GM12878 (cell line): ENCODE measurements around the gene SPIRE1. TPM values are rescaled to one million over a fixed set of nuclear protein-coding genes. Genes with fewer than 3 reads are reported as not detected.
A peak's percentile ranks its signal among the peaks of the same experiment; 100 is the strongest.

ENCODE experiments used
- ATAC-seq: fragments of 200-7000 bp; cut with Tn5 transposase; 3 replicates; pipeline ENCODE4 v1.9.1; 2020; ENCODE audit warnings: mild to moderate bottlenecking, moderate library complexity
- BruUV-seq: library from RNA; stranded (reverse); fragments of 400-500 nt; replicated peaks from 2 replicates; lab custom pipeline; 2021; lab: Mats Ljungman, UMichigan
- CTCF ChIA-PET: fragments of 300-600 bp; sonication (Branson Sonifier 250); formaldehyde crosslinking; extraction: SDS; loops from one replicate; lab custom pipeline; 2021; ENCODE audit warnings: inconsistent platforms; lab: Yijun Ruan, JAX
- POLR2A ChIA-PET: fragments of 350-600 bp; formaldehyde crosslinking; extraction: SDS; loops from one replicate; lab custom pipeline; 2021; ENCODE audit warnings: inconsistent platforms; lab: Charles Lee
- RAD21 ChIA-PET: fragments of 300-600 bp; sonication (Branson Sonifier 250); formaldehyde crosslinking; loops from one replicate; lab custom pipeline; 2023; ENCODE audit warnings: antibody characterized with exemption; ENCODE audit not compliant: unreplicated experiment; lab: Charles Lee
- SMC1A ChIA-PET: fragments of 300-600 bp; sonication (Branson Sonifier 250); formaldehyde crosslinking; loops from one replicate; lab custom pipeline; 2023; ENCODE audit not compliant: unreplicated experiment, uncharacterized antibody; lab: Charles Lee
- DNase-seq: peaks from one replicate; pipeline ENCODE4 v3.0.0-alpha.2; 2011; ENCODE audit warnings: low read depth, low spot score
- FAIRE-seq: peaks from 3 replicates; lab custom pipeline; 2011; peaks lifted over from hg19 to GRCh38; lab: Jason Lieb, UNC
- H2AFZ ChIP-seq: 2 replicates; pipeline ENCODE4 v1.6.0; 2011; ENCODE audit warnings: low read depth, low read length, control low read depth; ENCODE audit not compliant: control insufficient read depth
- H3K27ac ChIP-seq: 2 replicates; pipeline ENCODE4 v1.5.1; 2011; ENCODE audit warnings: control low read depth; ENCODE audit not compliant: control insufficient read depth, insufficient read depth
- H3K27me3 ChIP-seq, 2 experiments: replicated peaks in 1 of 2; 2 replicates each; pipeline versions ENCODE4 v1.6.0 to v1.6.1; 2011; ENCODE audit warnings: low read length in 1 of 2; ENCODE audit not compliant: control insufficient read depth in 2 of 2, insufficient read depth in 2 of 2
- H3K36me3 ChIP-seq, 2 experiments: 2 replicates each; pipeline ENCODE4 v1.5.1; 2011; ENCODE audit warnings: low read length in 1 of 2; ENCODE audit not compliant: control insufficient read depth in 2 of 2, insufficient read depth in 2 of 2
- H3K4me1 ChIP-seq: 2 replicates; pipeline ENCODE4 v1.6.1; 2011; ENCODE audit warnings: mild to moderate bottlenecking, low read length, moderate library complexity, mixed read lengths; ENCODE audit not compliant: control insufficient read depth, insufficient read depth
- H3K4me2 ChIP-seq: 2 replicates; pipeline ENCODE4 v1.6.0; 2011; ENCODE audit warnings: control low read depth; ENCODE audit not compliant: control insufficient read depth, insufficient read depth
- H3K4me3 ChIP-seq: fragments of 200-600 bp; sonication (generic); 2 replicates; pipeline ENCODE4 v1.5.1; 2016
- H3K79me2 ChIP-seq: 2 replicates; pipeline ENCODE4 v1.6.0; 2011; ENCODE audit warnings: low read length; ENCODE audit not compliant: control insufficient read depth, insufficient read depth
- H3K9ac ChIP-seq: 2 replicates; pipeline ENCODE4 v1.8.0; 2011; ENCODE audit warnings: low read length, control low read depth, mixed read lengths; ENCODE audit not compliant: control insufficient read depth, insufficient read depth
- H3K9me3 ChIP-seq: replicated peaks from 3 replicates; pipeline ENCODE4 v1.5.1; 2011; ENCODE audit warnings: mild to moderate bottlenecking, low read length; ENCODE audit not compliant: control insufficient read depth, insufficient read depth
- H4K20me1 ChIP-seq: 2 replicates; pipeline ENCODE4 v1.6.0; 2011; ENCODE audit not compliant: control insufficient read depth, insufficient read depth
- ASH2L ChIP-seq: fragments of 300-600, 200-600 bp; sonication (generic); IDR thresholded peaks from 2 replicates; pipeline ENCODE4 v1.6.1; 2017; ENCODE audit warnings: low read depth, mild to moderate bottlenecking, borderline replicate concordance
- ATF7 ChIP-seq: fragments of 450-650 bp; IDR thresholded peaks from 2 replicates; pipeline ENCODE4 v1.6.1; 2016; ENCODE audit warnings: low read depth, mild to moderate bottlenecking
- BCL3 ChIP-seq: IDR thresholded peaks from 2 replicates; pipeline ENCODE4 v1.6.1; 2011; ENCODE audit warnings: borderline replicate concordance, low read depth, mild to moderate bottlenecking, moderate library complexity, low read length; ENCODE audit not compliant: insufficient read depth, poor library complexity, severe bottlenecking
- PBX3 ChIP-seq: IDR thresholded peaks from 2 replicates; pipeline ENCODE4 v1.6.1; 2011; ENCODE audit warnings: mild to moderate bottlenecking, low read depth, low read length, moderate library complexity; ENCODE audit not compliant: insufficient replicate concordance
- WGBS: methylation state at CpG from one replicate; pipeline ENCODE4 v1.1.6; 2016; ENCODE audit warnings: low lambda C conversion rate; ENCODE audit not compliant: insufficient replicate concordance, insufficient coverage; ENCODE audit errors: missing lambda C conversion rate; 5-methylcytosine and 5-hydroxymethylcytosine counted together
- in situ Hi-C: fragments of 300-500 bp; cut with MboI; formaldehyde crosslinking; loops from 9 replicates; pipeline ENCODE4 v1.14.3; 2018; ENCODE audit warnings: mixed read lengths
- intact Hi-C: fragments of 100-400 bp; cut with micrococcal nuclease; formaldehyde crosslinking; loops from one replicate; pipeline ENCODE4 v1.14.2; 2022; ENCODE audit not compliant: unreplicated experiment
- polyA plus RNA-seq, 11 experiments: library from polyadenylated mRNA; depleted of rRNA in 4 of 11; unstranded in 6 of 11; stranded (reverse) in 5 of 11; fragments of >200 nt; fragmentation: Nextera tagmentation in 4 of 11; fragmentation: Illumina TruSeq in 1 of 11; extraction: Ambion mirVana in 4 of 11; extraction: Trizol in 1 of 11; gene quantifications; 1 replicate in 1 of 11; 2 replicates in 10 of 11; pipeline versions ENCODE4 v1.2.1 to v1.2.3, GENCODE V29; 2011 to 2016; ENCODE audit warnings: inconsistent platforms in 2 of 11, missing spikeins in 2 of 11, low read depth in 1 of 11
- total RNA-seq, 4 experiments: library from RNA; depleted of rRNA in 3 of 4; stranded (reverse); fragments of >200 nt in 3 of 4; fragmentation: Illumina TruSeq in 1 of 4; extraction: Trizol in 1 of 4; gene quantifications; 2 replicates each; pipeline versions ENCODE4 v1.2.1 to v1.2.3, GENCODE V29; 2013 to 2021

SPIRE1 gene
- total and polyA plus RNA-seq, 10 of the 15 experiments (the other 5 are each of a cell fraction or from before 2014, with no cell fraction given): 0.18 to 9.2 (median 4.3) TPM

- BruUV-seq: no TSS peak
- H3K9me3 ChIP-seq: no peaks in the 10 kb centered on the region
- ChIA-PET SMC1A (interaction anchor here (0.6 to 1.2 kb wide), 2 partner anchors 32 to 194 kb away, joined by 3 read pairs; no protein-coding TSS in a partner anchor), CTCF (no interaction called here), POLR2A (no interaction called here), RAD21 (no interaction called here)
- H3K36me3 ChIP-seq: no peaks in the 10 kb centered on the region
- H2AFZ ChIP-seq: no peak overlapping the region
- intact Hi-C loops: no loop called here
- ATAC-seq: no peak
- no peaks in the 10 kb centered on the region for H3K27me3 ChIP-seq
- no peak overlapping the region for H3K9ac ChIP-seq
- no peaks in the 10 kb centered on the region for H3K4me1 ChIP-seq
- H3K79me2 ChIP-seq: no peaks in the 10 kb centered on the region
- no peak for DNase-seq
- H3K4me2 ChIP-seq: no peak overlapping the region
- no peak for FAIRE-seq
- TF ChIP-seq PBX3 (peak; percentile 9), ASH2L (no peak), ATF7 (no peak), BCL3 (peak; percentile 30)
- in situ Hi-C loops: no loop called here
- no peak overlapping the region for H3K27ac ChIP-seq
- H3K4me3 ChIP-seq: no peak overlapping the region
- WGBS: 90% methylated on average over 3 of the region's 3 CpGs
- H4K20me1 ChIP-seq: no peaks in the 10 kb centered on the region
These were observed 214.4 kb downstream of the SPIRE1 start for GRCh38 chr18:12443551-12443950.
